IPS-NIHi11 (cell line): ENCODE measurements around the gene C19orf81.

Experiments
- DNase-seq: peaks from one replicate; pipeline ENCODE4 v3.0.0; 2012; ENCODE audit warnings: mixed read lengths, low spot score

Gene C19orf81

GRCh38 chr19:50629801-50630200 is 19.4 kb upstream of the C19orf81 start:
- DNase-seq: no peak

- no peak for DNase-seq
Observed at GRCh38 chr19:50632151-50632835, 17.0 kb upstream of the C19orf81 start.

- DNase-seq: no peak
Observed at GRCh38 chr19:50633359-50633758, 15.9 kb upstream of the C19orf81 start.

- DNase-seq: no peak
Observed at GRCh38 chr19:50633973-50634372, 15.3 kb upstream of the C19orf81 start.

GRCh38 chr19:50636317-50637085 is 12.7 kb upstream of the C19orf81 start:
- DNase-seq: no peak

GRCh38 chr19:50638600-50638999 is 10.6 kb upstream of the C19orf81 start:
- DNase-seq: no peak

- DNase-seq: peak; percentile 92
Observed at GRCh38 chr19:50639121-50640112, 9.8 kb upstream of the C19orf81 start, which contains the start of gene SYT3. Gene SYT3, minus strand, starts transcription at chr19:50639881. Its CDS starts 2,470 bp downstream, at chr19:50637411.

- no peak for DNase-seq
Observed at GRCh38 chr19:50640368-50640767, 8.9 kb upstream of the C19orf81 start.

GRCh38 chr19:50644315-50644915 is 4.8 kb upstream of the C19orf81 start:
- DNase-seq: no peak

- no peak for DNase-seq
Observed at GRCh38 chr19:50645107-50645506, 4.1 kb upstream of the C19orf81 start.

- DNase-seq: no peak
Observed at GRCh38 chr19:50646074-50646807, 3.0 kb upstream of the C19orf81 start.

GRCh38 chr19:50647879-50648615 is 1.2 kb upstream of the C19orf81 start:
- DNase-seq: no peak

GRCh38 chr19:50648659-50649058 is 586 bp upstream of the C19orf81 start:
- DNase-seq: peak; percentile 35

GRCh38 chr19:50651174-50651573 is 1.9 kb downstream of the C19orf81 start:
- DNase-seq: no peak

- DNase-seq: no peak
Observed at GRCh38 chr19:50652722-50653121, 3.5 kb downstream of the C19orf81 start.

- no peak for DNase-seq
Observed at GRCh38 chr19:50654882-50655281, 5.6 kb downstream of the C19orf81 start.

- no peak for DNase-seq
Observed at GRCh38 chr19:50657222-50657669, 8.0 kb downstream of the C19orf81 start.

GRCh38 chr19:50657712-50658440 is 8.6 kb downstream of the C19orf81 start:
- peak; percentile 88 for DNase-seq
